GM18505 (cell line): ENCODE measurements around the gene SERHL2.
"Not testable (repeated sequence)": the region's sequence is repeated elsewhere in the genome, so short reads cannot be mapped to it uniquely, and the experiment has no call there.

Experiments
- ATAC-seq: cut with Tn5 transposase; IDR thresholded peaks from one replicate; pipeline ENCODE4 v1.9.1; 2021; ENCODE audit not compliant: unreplicated experiment
- POLR2A ChIP-seq: IDR thresholded peaks from 4 replicates; pipeline ENCODE4 v1.6.1; 2011; ENCODE audit warnings: borderline replicate concordance; ENCODE audit not compliant: insufficient read depth, insufficient read length; ENCODE audit errors: extremely low read depth

The SERHL2 gene

GRCh38 chr22:42577623-42578240 lies 24.0 kb downstream of the SERHL2 start:
- TF ChIP-seq POLR2A: no peak
- ATAC-seq: no peak

GRCh38 chr22:42580040-42580439 lies 26.3 kb downstream of the SERHL2 start:
- ATAC-seq: not testable (repeated sequence)

- ATAC-seq: peak; percentile 15
Measured at GRCh38 chr22:42581194-42581761, 27.5 kb downstream of the SERHL2 start.

- ATAC-seq: peak; percentile 57
- TF ChIP-seq POLR2A: peak; percentile 72
Measured at GRCh38 chr22:42581762-42582716, 28.3 kb downstream of the SERHL2 start.

GRCh38 chr22:42582987-42583386 lies 29.2 kb downstream of the SERHL2 start:
- ATAC-seq: no peak

GRCh38 chr22:42584364-42584940 lies 30.7 kb downstream of the SERHL2 start:
- no peak for TF ChIP-seq POLR2A
- ATAC-seq: no peak

More at GRCh38 chr22:42582987-42583386, 29.2 kb downstream of the SERHL2 start:
- TF ChIP-seq POLR2A: no peak

GRCh38 chr22:42585096-42585495 lies 31.3 kb downstream of the SERHL2 start:
- no peak for TF ChIP-seq POLR2A
- no peak for ATAC-seq

- TF ChIP-seq POLR2A: no peak
- ATAC-seq: no peak
Measured at GRCh38 chr22:42586381-42586780, 32.6 kb downstream of the SERHL2 start.

GRCh38 chr22:42587588-42588175 lies 33.9 kb downstream of the SERHL2 start:
- ATAC-seq: no peak
- TF ChIP-seq POLR2A: no peak

- no peak for ATAC-seq
- no peak for TF ChIP-seq POLR2A
Measured at GRCh38 chr22:42591987-42592386, 38.2 kb downstream of the SERHL2 start.

GRCh38 chr22:42595434-42595833 lies 41.7 kb downstream of the SERHL2 start:
- ATAC-seq: no peak

GRCh38 chr22:42596336-42596735 lies 42.6 kb downstream of the SERHL2 start:
- no peak for TF ChIP-seq POLR2A
- no peak for ATAC-seq

More at GRCh38 chr22:42595434-42595833, 41.7 kb downstream of the SERHL2 start:
- TF ChIP-seq POLR2A: no peak

- ATAC-seq: no peak
- no peak for TF ChIP-seq POLR2A
Measured at GRCh38 chr22:42596863-42597530, 43.2 kb downstream of the SERHL2 start.
